Measurements from ENCODE around the gene AUTS2. TPM values are rescaled to one million over a fixed set of nuclear protein-coding genes. Genes with fewer than 3 reads are reported as not detected.
A peak's percentile ranks its signal among the peaks of the same experiment; 100 is the strongest.

AUTS2 gene
- total RNA-seq, 1 experiment from 2014 or later: 256 TPM

DNA sequence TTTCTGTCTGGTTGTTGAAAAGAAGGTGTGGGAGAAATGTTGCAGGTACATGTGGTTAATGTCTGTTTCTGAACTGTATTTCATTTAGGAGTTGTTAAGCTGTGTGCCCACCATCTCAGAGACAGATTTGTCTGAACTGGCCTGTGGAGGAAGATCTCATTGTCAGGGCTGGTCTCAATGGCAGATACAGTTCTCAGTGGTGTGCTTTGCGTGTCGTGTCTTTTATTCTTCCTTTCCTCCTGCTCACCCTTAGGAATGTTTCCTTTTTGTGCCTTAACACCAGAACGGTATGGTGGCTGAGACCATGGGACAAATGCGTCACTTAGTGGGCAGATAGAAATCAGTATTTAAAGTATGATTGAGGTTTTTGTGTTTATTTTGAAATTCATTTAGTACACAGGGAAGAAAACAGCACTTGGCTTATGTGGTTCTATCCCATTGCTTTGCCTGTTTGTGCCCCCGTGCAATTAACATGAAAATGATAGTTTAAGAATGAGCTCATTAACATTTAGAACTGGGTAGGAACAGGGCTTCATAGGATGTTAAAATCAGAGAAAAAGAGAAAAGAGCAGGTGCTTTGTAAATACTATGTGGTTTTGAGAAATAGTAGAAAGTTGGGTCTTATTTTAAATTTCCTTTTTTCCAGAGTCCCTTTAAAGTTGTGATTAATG is 112.6 kb downstream of the AUTS2 start:
- Histone ChIP-seq H3K9ac (ENCODE audit: extremely low read depth, insufficient read length, low read length) (no peak overlapping the region), H2AK5ac (ENCODE audit: insufficient read length, low read length) (no peak overlapping the region), H3K9me3 (ENCODE audit: control insufficient read depth, low read depth, low read length) (no peaks in the 10 kb centered on the region), H3K27me3 (ENCODE audit: insufficient read depth, low read length) (no peaks in the 10 kb centered on the region), H2BK20ac (ENCODE audit: low read depth, low read length, poor library complexity, severe bottlenecking) (no peak overlapping the region), H4K20me1 (ENCODE audit: control insufficient read depth, insufficient read depth, insufficient read length) (no peaks in the 10 kb centered on the region), H3K18ac (ENCODE audit: insufficient read length, low read depth, low read length) (no peak overlapping the region), H2BK120ac (ENCODE audit: low read depth, low read length, poor library complexity, severe bottlenecking) (no peak overlapping the region), H3K79me1 (ENCODE audit: insufficient read depth, low read depth, low read length, poor library complexity, severe bottlenecking) (no peaks in the 10 kb centered on the region), H3K23me2 (ENCODE audit: insufficient read length, low read depth, low read length, poor library complexity, severe bottlenecking) (no peaks in the 10 kb centered on the region), H3K27ac (ENCODE audit: insufficient read length, low read depth, low read length) (no peak overlapping the region), H2BK5ac (ENCODE audit: insufficient read length, low read length) (no peak overlapping the region), H3K56ac (ENCODE audit: insufficient read length, low read depth, low read length) (no peak overlapping the region), H2AFZ (ENCODE audit: low read length) (no peak overlapping the region), H3K79me2 (ENCODE audit: insufficient read depth, low read length) (no peaks in the 10 kb centered on the region), H2BK12ac (ENCODE audit: insufficient read length, low read depth, low read length) (no peak overlapping the region), H3K4me2 (ENCODE audit: insufficient read depth, insufficient read length, low read length) (peak overlapping the region; percentile 10), H4K91ac (ENCODE audit: insufficient read length, low read depth, low read length) (no peak overlapping the region), H2BK15ac (ENCODE audit: low read depth, low read length) (no peak overlapping the region), H4K8ac (replicated peaks; ENCODE audit: insufficient read length, low read depth, low read length) (no peak overlapping the region), H4K5ac (ENCODE audit: insufficient read length, low read depth, low read length) (no peak overlapping the region), H3T11ph (ENCODE audit: low read length) (no peak overlapping the region), H3K14ac (ENCODE audit: insufficient read depth, low read length) (no peak overlapping the region), H3K4ac (ENCODE audit: low read depth, low read length) (no peak overlapping the region), H3K23ac (ENCODE audit: insufficient read length, low read depth, low read length) (no peak overlapping the region), H3K4me1 (ENCODE audit: insufficient read depth, low read length) (peaks cover 16% of the 10 kb centered on the region; the same call in 1 of the 2 replicates)
- Mint-ChIP-seq H3K27me3 (ENCODE audit: low read depth) (no peaks in the 10 kb centered on the region; the same call in 1 of the 2 replicates), H3K4me1 (peaks cover 45 to 52% of the 10 kb centered on the region in 2 experiments), H3K9me3 (no peaks in the 10 kb centered on the region), H3K4me3 (peak overlapping the region; percentile 6 to 21; a peak in 2 of 5 replicates), H3K36me3 (ENCODE audit: insufficient read depth in 1 of 3, low read depth in 3 of 3) (no peaks in the 10 kb centered on the region), H3K27ac (peak overlapping the region in 1 of 3 experiments; percentile 87; a peak in 3 of 7 replicates)
- DNase-seq: no peak
- TF ChIP-seq CTCF (conservative IDR thresholded peaks at IDR 0.05): no peak
- WGBS (ENCODE audit: extremely low coverage, insufficient read length, low lambda C conversion rate): no CpG with 5 or more reads among the region's 5 CpGs

All from H9 (cell line).